OCI-LY7 (cell line): ENCODE measurements around the gene EDDM13.

Experiments used
- EZH2phosphoT487 ChIP-seq: fragments of 200-600 bp; sonication (generic); IDR thresholded peaks from 2 replicates; pipeline ENCODE4 v1.6.1; 2018; ENCODE audit warnings: low read depth, borderline replicate concordance, mild to moderate bottlenecking, mixed run types, antibody characterized with exemption, low read length, moderate library complexity, mixed read lengths
- TF ChIP-seq, protein P1 (sequence below): fragments of 200-600 bp; sonication (generic); conservative IDR thresholded peaks from 2 replicates; pipeline ENCODE4 v1.5.1; 2014; ENCODE audit warnings: mild to moderate bottlenecking, antibody characterized with exemption, low read length, moderate library complexity, mixed read lengths

DNA sequence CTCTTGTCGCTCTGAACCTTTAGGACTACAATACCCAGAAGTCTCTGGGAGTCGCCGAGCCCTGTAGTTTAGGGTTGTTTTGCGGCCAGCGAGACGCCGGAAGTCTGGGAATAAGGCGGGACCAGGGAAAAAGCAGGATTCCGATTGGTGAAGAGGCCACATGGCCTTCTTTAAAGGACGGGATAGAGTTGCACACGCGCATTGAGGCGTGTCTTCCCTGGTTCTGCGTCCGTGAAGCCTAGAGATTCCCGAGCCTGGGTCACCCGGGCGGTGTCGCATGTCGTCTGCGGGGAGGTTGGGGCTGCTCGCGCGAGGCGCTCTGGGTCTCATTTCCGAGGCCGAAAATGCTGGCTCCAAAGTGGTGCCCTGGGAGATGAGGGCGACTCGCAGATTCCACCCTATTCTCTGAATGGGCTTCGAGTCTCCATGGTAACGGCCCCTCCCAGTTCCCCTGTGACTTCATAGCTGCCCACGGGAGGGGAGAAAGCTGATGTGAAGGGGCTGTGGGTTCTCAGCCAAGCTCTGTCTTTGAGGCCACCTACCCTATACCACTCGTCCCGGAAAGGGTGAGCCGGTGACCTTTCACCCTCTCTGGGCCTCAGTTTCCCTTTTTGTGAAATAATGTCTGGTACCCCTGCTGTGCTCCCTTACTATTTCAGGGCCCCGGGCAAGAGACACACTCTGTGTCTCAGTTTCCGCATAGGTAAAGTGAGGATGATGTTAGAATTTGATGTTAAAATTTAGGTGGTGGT is 42.7 kb downstream of the EDDM13 start:
- TF ChIP-seq, protein P1, sequence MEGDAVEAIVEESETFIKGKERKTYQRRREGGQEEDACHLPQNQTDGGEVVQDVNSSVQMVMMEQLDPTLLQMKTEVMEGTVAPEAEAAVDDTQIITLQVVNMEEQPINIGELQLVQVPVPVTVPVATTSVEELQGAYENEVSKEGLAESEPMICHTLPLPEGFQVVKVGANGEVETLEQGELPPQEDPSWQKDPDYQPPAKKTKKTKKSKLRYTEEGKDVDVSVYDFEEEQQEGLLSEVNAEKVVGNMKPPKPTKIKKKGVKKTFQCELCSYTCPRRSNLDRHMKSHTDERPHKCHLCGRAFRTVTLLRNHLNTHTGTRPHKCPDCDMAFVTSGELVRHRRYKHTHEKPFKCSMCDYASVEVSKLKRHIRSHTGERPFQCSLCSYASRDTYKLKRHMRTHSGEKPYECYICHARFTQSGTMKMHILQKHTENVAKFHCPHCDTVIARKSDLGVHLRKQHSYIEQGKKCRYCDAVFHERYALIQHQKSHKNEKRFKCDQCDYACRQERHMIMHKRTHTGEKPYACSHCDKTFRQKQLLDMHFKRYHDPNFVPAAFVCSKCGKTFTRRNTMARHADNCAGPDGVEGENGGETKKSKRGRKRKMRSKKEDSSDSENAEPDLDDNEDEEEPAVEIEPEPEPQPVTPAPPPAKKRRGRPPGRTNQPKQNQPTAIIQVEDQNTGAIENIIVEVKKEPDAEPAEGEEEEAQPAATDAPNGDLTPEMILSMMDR = no peak
- no peak for TF ChIP-seq EZH2phosphoT487
